GM23248 (cell line): ENCODE data around the gene HUWE1. TPM values are rescaled to one million over a fixed set of nuclear protein-coding genes. Genes with fewer than 3 reads are reported as not detected.

Experiments used
- DNase-seq: peaks from one replicate; pipeline ENCODE4 v3.0.0-alpha.2; 2015
- H2AFZ ChIP-seq: fragments of 200-600 bp; sonication (generic); 2 replicates; pipeline ENCODE4 v1.6.1; 2016; ENCODE audit warnings: antibody characterized with exemption
- H3F3A ChIP-seq: fragments of 200-600 bp; sonication (generic); 2 replicates; pipeline ENCODE4 v1.6.1; 2016; ENCODE audit warnings: mild to moderate bottlenecking, antibody characterized with exemption, mixed run types; ENCODE audit not compliant: insufficient read depth
- H3K27ac ChIP-seq: fragments of 200-600 bp; sonication (generic); 2 replicates; pipeline ENCODE4 v1.5.1; 2016; ENCODE audit warnings: mild to moderate bottlenecking
- H3K27me3 ChIP-seq: fragments of 200-600 bp; sonication (generic); replicated peaks from 2 replicates; pipeline ENCODE4 v1.6.1; 2016; ENCODE audit warnings: mild to moderate bottlenecking; ENCODE audit not compliant: insufficient read depth
- H3K36me3 ChIP-seq: fragments of 200-600 bp; sonication (generic); 2 replicates; pipeline ENCODE4 v1.6.1; 2016; ENCODE audit warnings: low read depth, mild to moderate bottlenecking
- H3K4me1 ChIP-seq: fragments of 200-600 bp; sonication (generic); 2 replicates; pipeline ENCODE4 v1.6.1; 2016; ENCODE audit warnings: mild to moderate bottlenecking; ENCODE audit not compliant: insufficient read depth
- H3K4me2 ChIP-seq: fragments of 200-600 bp; sonication (generic); one replicate; pipeline ENCODE4 v1.6.1; 2016; ENCODE audit warnings: mild to moderate bottlenecking; ENCODE audit not compliant: unreplicated experiment
- H3K4me3 ChIP-seq: fragments of 200-600 bp; sonication (generic); 2 replicates; pipeline ENCODE4 v1.5.1; 2016; ENCODE audit warnings: mild to moderate bottlenecking
- H3K79me2 ChIP-seq: fragments of 200-600 bp; sonication (generic); 2 replicates; pipeline ENCODE4 v1.6.1; 2016; ENCODE audit warnings: mild to moderate bottlenecking; ENCODE audit not compliant: insufficient read depth
- H3K9ac ChIP-seq: fragments of 200-600 bp; sonication (generic); 2 replicates; pipeline ENCODE4 v1.6.1; 2016; ENCODE audit warnings: mild to moderate bottlenecking
- H3K9me2 ChIP-seq: fragments of 200-600 bp; sonication (generic); 2 replicates; pipeline ENCODE4 v1.6.1; 2016; ENCODE audit warnings: mixed run types, mild to moderate bottlenecking, moderate library complexity; ENCODE audit not compliant: insufficient read depth
- H3K9me3 ChIP-seq: fragments of 200-600 bp; sonication (generic); one replicate; pipeline ENCODE4 v1.6.1; 2017; ENCODE audit warnings: low read depth
- H4K20me1 ChIP-seq: fragments of 200-600 bp; sonication (generic); 2 replicates; pipeline ENCODE4 v1.6.0; 2016; ENCODE audit not compliant: insufficient read depth
- EZH2 ChIP-seq: fragments of 200-600 bp; sonication (generic); IDR thresholded peaks from 2 replicates; pipeline ENCODE4 v1.6.1; 2018; ENCODE audit warnings: antibody characterized with exemption, mild to moderate bottlenecking; ENCODE audit not compliant: insufficient read depth, poor library complexity, severe bottlenecking
- EZH2phosphoT487 ChIP-seq: fragments of 200-600 bp; sonication (generic); IDR thresholded peaks from 2 replicates; pipeline ENCODE4 v1.6.1; 2018; ENCODE audit warnings: antibody characterized with exemption, moderate library complexity, mild to moderate bottlenecking, low read depth; ENCODE audit not compliant: insufficient read depth
- WGBS, 2 experiments: methylation state at CpG; one replicate each; pipeline ENCODE4 v1.1.6; 2015 to 2017; ENCODE audit warnings: low lambda C conversion rate in 2 of 2, low coverage in 1 of 2; ENCODE audit errors: missing lambda C conversion rate in 2 of 2; 5-methylcytosine and 5-hydroxymethylcytosine counted together
- in situ Hi-C: fragments of 300-500 bp; cut with MboI; formaldehyde crosslinking; loops from 2 replicates; pipeline ENCODE4 v1.15.0; 2020
- polyA plus RNA-seq: library from polyadenylated mRNA; unstranded; fragments of >200 nt; fragmentation: Nextera tagmentation; extraction: Ambion mirVana; gene quantifications from 2 replicates; pipeline ENCODE4 v1.2.1, GENCODE V29; 2016
- total RNA-seq: library from RNA; depleted of rRNA; stranded (reverse); fragments of >200 nt; shearing (Covaris generic); gene quantifications from 2 replicates; pipeline ENCODE4 v1.2.3, GENCODE V29; 2014

Gene HUWE1
- total and polyA plus RNA-seq, 2 experiments from 2014 or later: 29.8 to 71.2 TPM

GRCh38 chrX:53599781-53600396, 86.6 kb downstream of the HUWE1 start:
- Histone ChIP-seq H3K4me1 (peaks cover 7% of the 10 kb centered on the region), H3K9me2 (no peaks in the 10 kb centered on the region), H3K9me3 (no peaks in the 10 kb centered on the region), H3K9ac (no peak overlapping the region), H4K20me1 (no peaks in the 10 kb centered on the region), H3K36me3 (peaks cover 23% of the 10 kb centered on the region), H3K4me3 (no peak overlapping the region), H3K27me3 (no peaks in the 10 kb centered on the region), H3K4me2 (no peak overlapping the region), H3F3A (peaks cover 21% of the 10 kb centered on the region), H3K79me2 (peaks cover 26% of the 10 kb centered on the region), H2AFZ (no peak overlapping the region), H3K27ac (no peak overlapping the region)
- 95 to 98% methylated on average over 2 of the region's 2 CpGs for WGBS, 2 experiments
- TF ChIP-seq EZH2 (no peak), EZH2phosphoT487 (no peak)
- in situ Hi-C loops: no loop called here
- no peak for DNase-seq

GRCh38 chrX:53598169-53598568, 88.3 kb downstream of the HUWE1 start:
- H3K36me3 ChIP-seq: peaks cover 12% of the 10 kb centered on the region; the same call in 1 of the 2 replicates
- in situ Hi-C loops: no loop called here

GRCh38 chrX:53595266-53595810, 91.2 kb downstream of the HUWE1 start:
- Histone ChIP-seq H2AFZ (no peak overlapping the region), H3F3A (peaks cover 30% of the 10 kb centered on the region), H3K9me2 (no peaks in the 10 kb centered on the region), H3K27ac (peak overlapping the region; percentile 15), H3K9ac (no peak overlapping the region), H3K9me3 (no peaks in the 10 kb centered on the region), H4K20me1 (no peaks in the 10 kb centered on the region), H3K27me3 (no peaks in the 10 kb centered on the region), H3K4me2 (no peak overlapping the region), H3K4me1 (peaks cover 12% of the 10 kb centered on the region), H3K79me2 (peaks cover 33% of the 10 kb centered on the region), H3K36me3 (peaks cover 31% of the 10 kb centered on the region), H3K4me3 (no peak overlapping the region)
- TF ChIP-seq EZH2 (no peak), EZH2phosphoT487 (no peak)
- WGBS, 2 experiments: 83 to 88% methylated on average over 7 of the region's 7 CpGs
- DNase-seq: peak; percentile 8
- in situ Hi-C loops: no loop called here

More at GRCh38 chrX:53598169-53598568, 88.3 kb downstream of the HUWE1 start:
- H3K27ac ChIP-seq: no peak overlapping the region
- H3K4me1 ChIP-seq: peaks cover 12% of the 10 kb centered on the region
- H3K79me2 ChIP-seq: peaks cover 19% of the 10 kb centered on the region
- H4K20me1 ChIP-seq: no peaks in the 10 kb centered on the region
- H3F3A ChIP-seq: peaks cover 30% of the 10 kb centered on the region
- 65 to 88% methylated on average over 2 of the region's 2 CpGs for WGBS, 2 experiments
- no peak overlapping the region for H2AFZ ChIP-seq
- H3K9me3 ChIP-seq: no peaks in the 10 kb centered on the region
- TF ChIP-seq EZH2phosphoT487 (no peak), EZH2 (no peak)
- no peak overlapping the region for H3K9ac ChIP-seq
- DNase-seq: no peak
- H3K4me2 ChIP-seq: no peak overlapping the region
- no peak overlapping the region for H3K4me3 ChIP-seq
- H3K9me2 ChIP-seq: no peaks in the 10 kb centered on the region
- H3K27me3 ChIP-seq: no peaks in the 10 kb centered on the region

- Histone ChIP-seq H3K9me3 (no peaks in the 10 kb centered on the region), H3K9me2 (no peaks in the 10 kb centered on the region), H3F3A (peaks cover 26% of the 10 kb centered on the region), H4K20me1 (no peaks in the 10 kb centered on the region), H3K4me3 (no peak overlapping the region), H3K4me1 (peaks cover 12% of the 10 kb centered on the region), H3K27me3 (no peaks in the 10 kb centered on the region), H3K4me2 (peak overlapping the region; percentile 12), H2AFZ (no peak overlapping the region), H3K79me2 (peaks cover 30% of the 10 kb centered on the region), H3K36me3 (peaks cover 38% of the 10 kb centered on the region), H3K27ac (peak overlapping the region; percentile 15; the same call in 1 of the 2 replicates), H3K9ac (no peak overlapping the region)
- in situ Hi-C loops: no loop called here
- TF ChIP-seq EZH2phosphoT487: no peak
- no peak for TF ChIP-seq EZH2
- peak; percentile 57 for DNase-seq
- 0% methylated on average over 1 of the region's 1 CpG for WGBS, 2 experiments
Measured at GRCh38 chrX:53594354-53594753, 92.2 kb downstream of the HUWE1 start.
